Stimulated activated CD8-positive, alpha-beta memory T cell treated with anti-CD3 and anti-CD28 coated beads, Interleukin-7, amount 100 ng/mL, for 4 hours (primary cell): Measurements from ENCODE around the gene OR5B12.
"Not testable (repeated sequence)": the region's sequence is repeated elsewhere in the genome, so short reads cannot be mapped to it uniquely, and the experiment has no call there.

Experiments
- DNase-seq, 2 donors: peaks; one replicate each; pipeline ENCODE4 v3.0.0-alpha.2; 2020; ENCODE audit warnings: low read depth in 2 of 2

Gene OR5B12

DNA sequence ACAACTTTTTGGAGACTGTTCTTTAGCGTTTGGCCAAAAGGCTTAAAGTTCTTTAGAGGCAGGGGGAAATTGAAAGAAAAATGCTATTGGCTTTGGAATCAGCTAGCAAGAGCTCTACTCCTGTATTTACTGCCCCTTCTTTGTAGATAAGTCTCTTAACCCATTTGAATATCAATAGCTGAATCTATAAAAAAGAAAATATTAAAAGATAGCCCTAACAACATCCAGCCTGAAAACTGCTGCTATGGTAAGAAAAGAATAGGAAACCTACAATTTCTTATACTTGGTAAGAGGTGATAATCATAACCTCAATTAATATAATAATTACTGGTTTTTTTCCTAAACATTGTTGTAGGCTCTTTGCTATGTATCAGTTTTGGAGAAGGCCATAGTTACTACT, at the start of gene OR5B12:
Gene OR5B12, minus strand, starts transcription at position 101 of the 400 bp plus-strand sequence. CDS start 2,085 bp downstream, outside the sequence.
- no peak for DNase-seq

DNA sequence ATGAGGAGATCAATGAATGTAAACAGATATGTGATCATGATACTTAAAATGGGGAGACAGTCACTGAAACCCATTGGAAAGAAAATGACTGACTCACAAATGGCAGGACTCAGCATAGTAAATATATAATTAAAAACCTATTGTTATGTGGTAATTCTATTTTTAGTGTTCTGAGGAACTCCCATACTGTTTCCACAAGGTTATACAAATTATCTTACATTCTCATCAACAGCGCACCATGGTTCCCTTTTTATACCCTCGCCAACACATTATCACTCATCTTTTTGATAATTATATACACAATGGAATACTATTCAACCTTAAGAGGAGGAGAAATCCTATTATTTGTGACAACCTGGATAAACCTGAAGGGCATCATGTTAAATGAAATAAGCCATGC, 48.8 kb upstream of the OR5B12 start:
- no peak for DNase-seq

DNA sequence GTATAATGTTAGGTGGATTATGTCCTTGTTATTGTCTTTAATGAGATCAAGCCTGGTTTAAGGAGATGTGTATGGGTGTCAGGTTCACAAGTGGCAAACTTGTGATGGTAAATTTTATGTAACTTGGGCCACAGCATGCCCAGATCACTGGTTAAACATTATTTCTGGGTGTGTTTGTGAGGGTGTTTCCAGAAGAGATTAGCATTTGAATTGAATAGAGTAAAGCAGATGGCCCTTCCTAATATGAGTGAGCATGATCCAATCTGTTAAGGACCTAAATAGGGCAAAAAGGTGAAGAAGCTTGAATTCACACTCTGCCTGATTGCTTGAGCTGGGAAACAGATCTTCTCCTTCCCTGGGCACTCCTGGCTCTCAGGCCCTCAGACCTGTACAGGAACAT, 45.1 kb upstream of the OR5B12 start:
- DNase-seq: no peak

DNA sequence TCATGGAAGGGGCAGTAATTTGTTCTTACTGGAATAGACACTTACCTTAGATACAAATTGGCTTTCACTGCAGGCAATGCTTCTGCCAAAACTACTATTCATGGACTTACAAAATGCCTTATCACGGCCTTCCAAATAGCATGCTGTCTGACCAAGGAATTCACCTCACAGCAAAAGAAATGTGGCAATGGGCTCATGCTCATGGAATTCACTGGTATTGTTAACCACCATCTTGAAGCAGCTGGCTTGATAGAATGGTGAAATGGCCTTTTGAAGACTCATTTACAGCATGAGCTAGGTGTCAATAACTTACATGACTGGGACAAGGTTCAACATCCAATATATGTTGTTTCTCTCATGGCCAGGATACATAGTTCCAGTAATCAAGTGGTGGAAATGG, 43.9 kb upstream of the OR5B12 start:
- DNase-seq: no peak

DNA sequence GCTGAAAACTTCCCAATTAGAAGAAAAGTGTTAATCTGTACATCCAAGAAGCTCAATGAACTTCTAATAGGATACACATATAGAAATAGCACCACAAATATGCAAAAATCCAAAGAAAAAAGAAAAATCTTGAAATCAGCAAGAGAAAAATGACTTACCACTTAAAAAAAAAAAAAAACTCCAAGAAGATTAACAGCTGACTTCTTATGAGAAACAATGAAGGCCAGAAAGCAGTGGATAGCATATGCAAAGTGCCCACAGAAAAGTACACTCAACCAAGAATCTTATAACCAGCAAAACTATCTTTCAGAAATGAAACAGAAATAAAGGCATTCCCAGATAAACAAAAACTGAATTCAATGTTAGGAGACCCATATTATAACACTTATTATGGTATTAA, 29.9 kb upstream of the OR5B12 start:
- DNase-seq: no peak

DNA sequence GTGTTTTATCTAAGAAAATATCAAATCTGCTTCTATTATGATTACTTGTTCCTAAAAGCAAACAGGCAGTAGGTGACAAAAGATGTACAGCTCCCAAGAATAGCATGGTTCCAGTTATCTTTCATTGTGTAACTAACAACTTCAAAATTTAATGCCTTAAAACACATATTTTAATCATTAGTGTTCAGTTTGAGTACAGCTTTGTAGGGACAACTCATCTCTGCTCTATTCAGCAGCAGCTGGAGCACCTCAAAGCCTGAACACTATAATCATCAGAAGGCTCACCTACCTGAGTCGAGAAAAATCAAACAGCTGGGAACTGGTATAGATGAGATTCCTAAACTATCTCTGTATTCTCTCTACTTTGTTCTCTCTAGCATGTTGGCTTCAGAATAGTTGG, 24.3 kb upstream of the OR5B12 start:
- no peak for DNase-seq

DNA sequence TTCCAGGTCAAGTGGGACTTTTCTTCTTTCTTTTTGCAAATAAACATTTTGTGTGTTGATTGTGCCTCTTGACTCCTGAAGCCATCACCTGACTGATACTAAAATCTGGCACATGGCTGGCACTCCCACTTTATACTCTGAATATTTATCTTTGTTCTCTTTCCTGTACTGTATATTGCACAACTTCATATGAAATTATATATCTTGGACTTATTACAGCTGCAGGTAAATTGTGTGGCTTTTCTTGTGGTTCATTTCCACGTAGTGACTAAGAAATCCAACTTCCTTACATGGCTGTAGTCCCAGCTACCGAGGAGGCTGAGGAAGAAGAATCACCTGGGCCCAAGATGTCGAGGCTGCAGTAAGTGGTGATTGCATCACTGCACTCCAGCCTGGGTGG, 23.7 kb upstream of the OR5B12 start:
- no peak for DNase-seq

DNA sequence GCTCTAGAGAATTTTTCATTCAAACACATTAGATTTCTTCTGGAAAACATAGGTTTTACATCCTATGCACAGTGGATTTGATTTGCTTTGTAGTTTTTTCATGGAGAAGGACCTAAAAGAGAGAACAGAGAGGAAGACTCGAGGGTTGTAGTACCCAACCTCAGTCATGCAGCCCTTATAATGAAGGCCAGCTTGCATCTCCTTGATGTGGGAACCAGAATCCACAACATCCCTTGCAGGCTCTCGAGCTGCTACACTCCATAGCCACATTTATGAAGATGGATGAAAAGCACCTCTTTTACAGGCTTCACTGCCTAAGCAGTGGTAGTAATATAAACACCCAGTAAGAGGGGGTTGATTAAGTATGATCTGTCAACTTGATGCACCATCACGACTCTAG, 9.5 kb upstream of the OR5B12 start:
- DNase-seq: no peak

DNA sequence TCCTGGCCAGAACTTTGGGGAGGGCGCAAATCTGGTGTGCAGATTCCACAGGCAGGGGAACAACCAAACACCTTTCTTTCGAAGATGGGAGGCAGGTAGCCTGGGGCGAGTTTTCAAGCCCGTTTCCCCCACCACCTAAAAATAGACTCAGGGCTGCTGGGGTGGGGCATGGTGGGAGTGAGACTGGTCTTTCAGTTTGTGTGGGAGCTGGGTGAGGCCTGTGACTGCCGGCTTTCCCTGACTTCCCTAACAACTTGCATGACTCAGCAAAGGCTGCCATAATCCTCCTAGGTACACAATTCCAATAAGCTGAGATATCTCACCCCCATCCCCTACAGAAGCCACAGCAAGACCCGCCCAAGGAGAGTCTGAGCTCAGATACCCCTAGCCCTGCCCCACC, 4.3 kb upstream of the OR5B12 start:
- no peak for DNase-seq

DNA sequence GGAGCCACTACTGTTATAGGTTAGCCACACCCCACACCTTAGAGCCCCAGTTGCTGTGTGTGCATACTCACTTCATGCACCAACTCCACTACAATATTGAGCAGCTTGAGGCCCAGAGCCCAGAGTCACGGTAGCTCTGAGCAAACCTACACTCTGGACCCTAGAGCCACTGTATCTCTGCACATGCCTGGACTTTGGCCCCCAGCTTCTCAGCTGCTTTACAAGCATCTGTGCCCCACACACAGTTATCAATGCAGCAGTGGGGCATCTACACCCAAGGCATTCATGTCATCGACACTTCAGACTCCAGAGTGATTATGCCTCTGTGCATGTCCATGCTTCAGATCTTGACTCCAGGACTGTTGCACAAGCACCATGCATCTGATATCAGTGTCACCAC, 2.3 kb upstream of the OR5B12 start:
- DNase-seq: no peak

DNA sequence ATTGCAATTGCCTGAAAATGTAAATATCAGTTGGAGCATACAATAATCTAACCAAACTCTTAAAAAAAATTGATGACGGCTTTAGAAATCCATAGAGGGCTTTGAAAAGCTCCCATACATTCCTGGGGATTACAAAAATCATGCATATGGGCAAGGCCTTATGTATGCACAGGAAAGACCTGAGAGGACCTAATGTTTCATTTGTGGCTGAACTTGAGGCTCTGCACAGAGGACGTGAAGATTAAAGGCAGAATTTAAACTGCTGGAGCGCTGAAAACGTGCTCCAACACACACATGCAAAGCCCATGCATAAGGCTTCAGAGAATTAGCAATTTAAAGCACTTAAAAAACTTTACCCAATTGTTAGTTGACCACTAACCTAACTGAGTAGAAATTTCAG, 3.5 kb downstream of the OR5B12 start:
- DNase-seq: no peak

DNA sequence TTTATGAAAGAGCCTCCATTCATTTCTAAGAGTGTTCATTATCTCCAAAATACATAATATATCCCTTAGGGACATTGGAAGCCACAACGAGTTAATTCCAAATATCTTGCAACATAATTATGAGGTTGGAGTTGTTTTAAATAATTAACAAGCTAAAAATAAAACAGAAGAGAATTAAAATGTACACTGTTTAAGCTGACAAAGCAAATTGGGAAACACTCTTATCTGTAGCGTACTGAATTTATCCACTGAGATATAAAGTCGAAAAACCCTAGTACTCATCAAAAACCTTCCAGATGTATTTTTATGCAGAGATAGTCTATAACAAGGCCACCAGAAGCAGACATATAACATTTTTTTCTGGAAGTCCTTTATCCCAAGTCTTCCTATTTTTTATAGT, 7.8 kb downstream of the OR5B12 start:
- DNase-seq: no peak

DNA sequence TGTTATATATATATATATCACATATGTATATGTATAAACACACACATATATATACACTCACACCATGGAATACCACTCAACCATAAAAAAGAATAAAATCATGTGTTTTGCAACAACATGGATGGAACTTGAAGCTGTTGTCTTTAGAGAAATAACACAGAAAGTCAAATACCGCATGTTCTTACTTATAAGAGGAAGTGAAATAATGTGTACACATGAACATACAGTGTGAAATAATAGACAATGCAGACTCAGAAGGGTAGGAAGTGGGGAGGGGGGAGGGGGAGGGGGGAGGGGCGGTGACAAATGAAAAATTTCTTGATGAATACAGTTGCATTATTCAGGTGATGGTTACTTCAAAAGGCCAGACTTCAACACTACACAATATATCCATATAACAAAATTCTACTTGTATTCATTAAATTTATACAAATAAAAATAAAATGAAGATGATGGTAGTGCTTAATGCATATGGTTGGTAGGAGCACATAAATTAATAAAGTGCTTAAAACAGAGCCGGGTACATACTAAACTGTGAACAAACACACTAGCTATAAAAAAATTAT, 8.3 kb downstream of the OR5B12 start:
- no peak for DNase-seq

DNA sequence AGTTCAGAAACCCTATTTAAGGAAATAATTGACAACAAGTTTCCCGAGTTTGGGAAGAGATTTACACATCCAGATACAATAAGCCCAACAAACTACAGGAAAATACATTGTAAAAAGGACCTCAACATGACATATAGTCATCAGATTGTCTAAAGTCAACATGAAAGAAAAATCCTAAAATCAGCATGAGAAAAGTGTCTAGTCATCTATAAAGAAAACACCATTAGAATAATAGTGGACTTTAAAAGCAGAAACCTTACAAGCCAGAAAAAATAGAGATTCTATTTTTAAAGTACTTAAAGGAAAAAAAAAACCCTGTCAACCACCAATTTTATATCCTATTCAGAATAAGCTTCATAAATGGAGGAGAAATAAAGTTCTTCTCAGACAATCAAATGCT, 12.8 kb downstream of the OR5B12 start:
- DNase-seq: no peak

DNA sequence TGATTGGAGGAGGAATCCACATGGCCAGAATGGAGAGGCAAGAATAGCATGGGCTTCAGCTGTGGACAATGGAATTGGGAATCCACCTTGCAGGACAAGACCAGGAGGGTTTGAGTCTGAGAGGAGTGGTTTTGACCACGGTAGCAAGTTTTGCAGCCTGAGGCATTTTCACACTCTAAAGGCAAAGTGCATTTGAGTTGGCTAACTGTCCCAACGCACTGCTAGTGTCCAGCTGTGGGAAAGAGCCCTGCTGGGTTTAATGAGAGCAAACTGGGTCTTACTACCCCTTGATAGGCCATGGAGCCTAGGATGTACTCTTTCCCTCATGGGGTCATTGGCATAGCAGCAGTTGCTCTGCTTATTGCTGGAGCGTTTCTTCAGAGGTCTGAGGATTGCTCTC, 14.0 kb downstream of the OR5B12 start, which contains the start of gene OR5B2:
Gene OR5B2, minus strand, starts transcription at position 101 of the 400 bp plus-strand sequence. CDS start 4,860 bp downstream, outside the sequence.
- DNase-seq: no peak

DNA sequence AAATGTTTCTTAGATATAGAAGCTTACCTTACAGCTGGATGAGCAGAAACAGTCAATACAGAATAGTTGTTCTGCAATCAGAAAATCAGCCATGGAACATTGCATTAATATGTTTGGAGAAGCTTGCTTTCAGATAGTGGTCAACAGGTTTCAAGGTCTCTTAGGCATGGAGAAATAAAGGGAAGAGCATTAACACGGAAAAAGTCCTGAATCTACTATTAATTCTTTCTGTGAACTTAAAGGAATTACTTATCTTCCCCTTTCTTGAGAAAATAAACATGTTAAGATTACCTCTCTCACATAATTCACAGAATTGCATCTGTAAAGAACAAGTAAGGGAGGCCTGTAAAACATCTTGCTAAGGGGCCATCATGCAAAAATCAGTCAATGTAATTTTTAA, 35.3 kb downstream of the OR5B12 start, which contains the start of gene OR5B3:
Gene OR5B3, minus strand, starts transcription at position 101 of the 400 bp plus-strand sequence. CDS start 3,465 bp downstream, outside the sequence.
- DNase-seq: no peak

DNA sequence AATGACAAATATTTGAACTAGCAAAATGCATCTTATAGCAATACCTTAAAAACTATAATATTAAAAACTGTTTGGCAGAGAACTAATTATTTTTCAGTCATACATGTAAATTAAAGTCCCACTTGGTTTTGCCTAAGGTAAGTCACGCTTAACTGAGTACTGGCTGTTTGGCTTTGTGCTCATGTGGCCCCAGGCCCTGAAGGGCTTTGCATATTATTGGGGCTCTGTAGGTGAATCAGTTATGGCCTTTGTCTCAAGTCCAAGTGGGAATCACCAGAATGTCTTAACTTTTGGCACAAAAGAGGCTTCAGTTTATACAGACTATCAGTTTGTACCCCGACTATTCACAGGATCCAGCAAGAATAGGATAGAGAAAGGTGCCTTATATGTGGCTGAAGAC, 42.4 kb downstream of the OR5B12 start:
- not testable (repeated sequence) for DNase-seq

DNA sequence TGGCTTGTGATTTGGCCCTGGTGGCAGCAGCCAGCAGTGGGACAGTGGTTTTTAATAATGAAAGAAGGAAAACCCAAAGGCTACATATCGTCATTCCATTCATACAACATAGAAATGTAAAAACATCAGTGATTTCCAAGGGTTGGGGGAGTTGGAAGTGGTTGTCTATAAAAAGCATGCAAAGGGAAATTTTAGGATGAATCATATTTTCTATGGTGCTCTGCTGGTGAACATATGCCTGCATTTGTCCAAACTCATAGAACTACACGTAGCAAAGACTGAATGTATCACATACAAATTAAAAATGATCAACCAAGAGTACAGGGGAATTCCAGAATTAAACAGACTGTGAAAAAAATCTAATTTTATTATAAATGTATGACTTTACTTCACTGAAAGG, 46.5 kb downstream of the OR5B12 start:
- no peak for DNase-seq

DNA sequence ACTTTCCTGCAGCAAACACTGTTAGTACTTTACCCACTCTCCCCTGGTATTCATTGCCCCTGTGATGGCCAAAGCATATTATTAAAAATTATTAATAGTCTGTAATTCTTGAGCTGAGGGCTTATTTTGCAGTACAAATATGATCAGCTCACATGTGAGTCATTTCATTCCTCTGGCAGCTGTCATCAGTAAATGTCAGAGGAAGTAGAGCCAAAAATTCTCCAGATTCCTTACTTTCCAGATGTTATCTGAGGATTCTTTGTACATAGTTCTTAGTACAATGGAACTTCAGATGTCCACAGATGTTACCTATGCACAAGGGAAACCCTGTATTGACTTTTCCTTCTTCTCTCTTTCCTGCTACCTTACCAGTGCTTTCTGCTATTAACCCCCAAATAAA, 47.8 kb downstream of the OR5B12 start:
- no peak for DNase-seq

DNA sequence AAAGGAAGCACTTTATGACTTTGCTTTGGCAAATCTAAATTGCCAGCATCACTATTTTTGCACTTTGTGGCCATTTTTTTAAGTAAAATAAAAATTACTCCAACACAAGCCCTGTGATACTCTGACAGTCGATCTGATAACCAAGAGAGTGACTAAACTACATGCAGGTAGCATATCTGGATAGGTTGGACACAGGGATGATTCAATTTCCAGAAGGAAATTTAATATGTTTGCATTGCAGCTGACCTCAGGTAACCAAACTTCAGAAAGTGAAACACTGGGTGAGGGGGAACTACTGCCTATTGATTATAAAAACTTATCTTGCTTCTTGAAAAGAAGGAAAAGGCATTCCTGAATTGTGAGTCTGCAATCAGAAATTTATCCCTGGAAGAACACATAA, 49.3 kb downstream of the OR5B12 start:
- no peak for DNase-seq

DNA sequence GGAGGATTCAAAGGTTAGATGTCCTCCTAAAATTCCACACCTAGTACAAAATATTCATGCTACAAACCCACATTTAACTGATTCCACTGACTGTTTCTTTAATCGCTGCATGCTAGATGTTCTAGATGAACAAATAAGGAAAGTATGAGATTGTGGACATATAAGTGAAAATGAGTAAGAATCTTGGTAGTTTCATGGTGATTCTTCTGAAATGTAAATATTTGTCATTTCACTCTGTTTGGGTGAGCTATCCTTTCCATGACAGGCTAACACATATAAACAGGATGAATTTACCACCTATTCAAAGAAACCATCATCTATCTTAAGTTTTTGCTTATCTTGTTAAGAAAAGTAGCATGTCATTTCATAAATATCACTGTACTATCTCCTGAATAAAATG, 50.2 kb downstream of the OR5B12 start:
- no peak for DNase-seq

DNA sequence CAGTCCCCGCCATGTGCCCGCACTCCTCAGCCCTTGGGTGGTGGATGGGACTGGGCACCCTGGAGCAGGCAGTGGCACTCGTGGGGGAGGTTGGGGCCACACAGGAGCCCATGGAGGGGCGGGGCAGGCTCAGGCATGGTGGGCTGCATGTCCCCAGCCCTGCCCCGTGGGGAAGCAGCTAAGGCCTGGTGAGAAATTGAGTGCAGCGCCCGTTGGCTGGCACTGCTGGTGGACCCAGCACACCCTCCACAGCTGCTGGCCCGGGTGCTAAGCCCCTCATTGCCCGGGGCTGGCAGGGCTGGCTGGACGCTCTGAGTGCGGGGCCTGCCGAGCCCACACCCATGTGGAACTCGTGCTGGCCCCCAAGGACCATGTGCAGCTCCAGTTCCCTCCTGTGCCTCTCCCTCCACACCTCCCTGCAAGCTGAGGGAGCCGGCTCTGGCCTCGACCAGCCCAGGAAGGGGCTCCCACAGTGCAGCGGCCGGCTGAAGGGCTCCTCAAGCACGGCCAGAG, 51.4 kb downstream of the OR5B12 start:
- DNase-seq: peak in 1 of 2 donors; percentile 0
